Glutamatergic neuron (in vitro differentiated cells): ENCODE measurements around the gene CFAP90. TPM values are rescaled to one million over a fixed set of nuclear protein-coding genes. Genes with fewer than 3 reads are reported as not detected.

Source experiments
- DNase-seq: peaks from one replicate; pipeline ENCODE4 v3.0.0; 2022
- H3K27ac Mint-ChIP-seq: one replicate; pipeline ENCODE4 v1.8.0; 2020; ENCODE audit warnings: mild to moderate bottlenecking, mixed read lengths, inconsistent platforms; ENCODE audit not compliant: unreplicated experiment
- H3K27me3 Mint-ChIP-seq: one replicate; pipeline ENCODE4 v1.8.0; 2020; ENCODE audit warnings: mild to moderate bottlenecking, moderate library complexity, mixed read lengths, inconsistent platforms; ENCODE audit not compliant: unreplicated experiment
- H3K36me3 Mint-ChIP-seq: one replicate; pipeline ENCODE4 v1.8.0; 2020; ENCODE audit warnings: mild to moderate bottlenecking, mixed read lengths, inconsistent platforms; ENCODE audit not compliant: unreplicated experiment
- H3K4me1 Mint-ChIP-seq: one replicate; pipeline ENCODE4 v1.8.0; 2020; ENCODE audit warnings: mild to moderate bottlenecking, low read depth, mixed read lengths, inconsistent platforms; ENCODE audit not compliant: unreplicated experiment
- H3K4me3 Mint-ChIP-seq: one replicate; pipeline ENCODE4 v1.8.0; 2020; ENCODE audit warnings: mild to moderate bottlenecking, mixed read lengths, inconsistent platforms; ENCODE audit not compliant: unreplicated experiment
- H3K9me3 Mint-ChIP-seq: one replicate; pipeline ENCODE4 v1.8.0; 2020; ENCODE audit warnings: mild to moderate bottlenecking, moderate library complexity, mixed read lengths, inconsistent platforms; ENCODE audit not compliant: unreplicated experiment
- total RNA-seq: library from RNA; stranded (reverse); fragmentation: NEBNext Ultra II Directional; extraction: Animal tissue kit (Norgen Biotek cat#: 25700); gene quantifications from one replicate; pipeline ENCODE4 v1.2.1, GENCODE V29; 2021; ENCODE audit not compliant: unreplicated experiment
- TF ChIP-seq, protein P1 (sequence below): fragments of 200-600 bp; sonication (generic); IDR thresholded peaks from one replicate; pipeline ENCODE4 v1.5.0; 2021; ENCODE audit not compliant: partially characterized antibody, unreplicated experiment

CFAP90 gene
- total RNA-seq, 1 donor from 2014 or later, result not detected

DNA sequence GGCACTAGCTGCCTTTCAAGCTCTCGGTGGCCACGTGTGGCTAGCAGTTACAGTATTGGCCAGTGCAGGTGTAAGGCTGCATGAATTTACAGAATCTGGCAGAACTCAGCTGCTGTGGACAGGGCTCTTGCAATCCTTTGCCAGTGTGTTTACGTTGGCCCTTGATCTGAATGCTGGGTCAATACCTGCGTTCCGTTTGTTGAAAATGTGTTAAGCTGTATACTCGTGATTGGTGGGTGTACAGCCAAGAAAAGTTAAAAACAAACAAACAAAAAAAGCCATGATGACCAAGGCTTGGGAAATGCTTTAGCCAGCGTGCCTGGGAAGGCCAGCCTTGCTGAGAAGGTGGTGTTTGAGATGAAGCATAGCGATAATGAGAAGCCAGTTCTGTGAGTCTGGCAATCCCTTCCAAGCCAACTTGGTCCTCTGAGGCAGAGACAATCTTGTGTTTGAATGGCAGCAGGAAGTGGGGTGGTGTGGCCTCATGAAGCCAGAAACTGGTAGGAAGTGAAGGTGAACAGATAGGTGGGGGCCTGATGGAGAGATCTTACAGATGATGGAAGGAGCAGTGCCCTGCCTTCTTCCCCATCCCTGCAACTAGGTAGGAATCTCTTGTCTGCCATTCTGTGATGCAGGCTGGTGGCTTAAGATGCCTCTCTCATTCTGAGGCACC, 820 bp upstream of the CFAP90 start:
- Mint-ChIP-seq H3K4me3 (no peak overlapping the region), H3K9me3 (peaks cover 4% of the 10 kb centered on the region), H3K4me1 (peaks cover 4% of the 10 kb centered on the region), H3K36me3 (peaks cover 4% of the 10 kb centered on the region), H3K27ac (no peak overlapping the region), H3K27me3 (peaks cover 7% of the 10 kb centered on the region)
- TF ChIP-seq, protein P1, sequence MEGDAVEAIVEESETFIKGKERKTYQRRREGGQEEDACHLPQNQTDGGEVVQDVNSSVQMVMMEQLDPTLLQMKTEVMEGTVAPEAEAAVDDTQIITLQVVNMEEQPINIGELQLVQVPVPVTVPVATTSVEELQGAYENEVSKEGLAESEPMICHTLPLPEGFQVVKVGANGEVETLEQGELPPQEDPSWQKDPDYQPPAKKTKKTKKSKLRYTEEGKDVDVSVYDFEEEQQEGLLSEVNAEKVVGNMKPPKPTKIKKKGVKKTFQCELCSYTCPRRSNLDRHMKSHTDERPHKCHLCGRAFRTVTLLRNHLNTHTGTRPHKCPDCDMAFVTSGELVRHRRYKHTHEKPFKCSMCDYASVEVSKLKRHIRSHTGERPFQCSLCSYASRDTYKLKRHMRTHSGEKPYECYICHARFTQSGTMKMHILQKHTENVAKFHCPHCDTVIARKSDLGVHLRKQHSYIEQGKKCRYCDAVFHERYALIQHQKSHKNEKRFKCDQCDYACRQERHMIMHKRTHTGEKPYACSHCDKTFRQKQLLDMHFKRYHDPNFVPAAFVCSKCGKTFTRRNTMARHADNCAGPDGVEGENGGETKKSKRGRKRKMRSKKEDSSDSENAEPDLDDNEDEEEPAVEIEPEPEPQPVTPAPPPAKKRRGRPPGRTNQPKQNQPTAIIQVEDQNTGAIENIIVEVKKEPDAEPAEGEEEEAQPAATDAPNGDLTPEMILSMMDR, result no peak
- DNase-seq, result no peak

DNA sequence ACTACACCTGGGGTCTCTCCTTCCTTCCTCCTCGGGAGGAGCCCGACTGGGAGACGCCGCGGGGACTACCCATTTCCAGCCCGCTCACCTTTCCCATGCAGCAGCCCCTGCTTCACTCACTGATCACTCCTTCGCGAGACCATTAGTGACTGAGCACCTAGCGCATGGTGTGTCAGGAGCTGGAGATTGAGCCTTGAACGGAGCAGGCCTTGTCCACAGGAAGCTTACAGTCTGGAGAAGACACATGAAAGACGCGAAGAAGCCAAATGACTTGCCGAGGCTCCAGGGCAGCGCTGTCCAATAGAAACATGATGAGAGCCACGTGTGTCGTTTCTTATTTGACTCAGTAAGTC, 283 bp upstream of the CFAP90 start:
- Mint-ChIP-seq H3K4me1 (peaks cover 4% of the 10 kb centered on the region), H3K4me3 (peak overlapping the region; percentile 74), H3K9me3 (peaks cover 4% of the 10 kb centered on the region), H3K27me3 (peaks cover 7% of the 10 kb centered on the region), H3K27ac (no peak overlapping the region), H3K36me3 (peaks cover 4% of the 10 kb centered on the region)
- TF ChIP-seq, protein P1, result no peak
- DNase-seq, result no peak

DNA sequence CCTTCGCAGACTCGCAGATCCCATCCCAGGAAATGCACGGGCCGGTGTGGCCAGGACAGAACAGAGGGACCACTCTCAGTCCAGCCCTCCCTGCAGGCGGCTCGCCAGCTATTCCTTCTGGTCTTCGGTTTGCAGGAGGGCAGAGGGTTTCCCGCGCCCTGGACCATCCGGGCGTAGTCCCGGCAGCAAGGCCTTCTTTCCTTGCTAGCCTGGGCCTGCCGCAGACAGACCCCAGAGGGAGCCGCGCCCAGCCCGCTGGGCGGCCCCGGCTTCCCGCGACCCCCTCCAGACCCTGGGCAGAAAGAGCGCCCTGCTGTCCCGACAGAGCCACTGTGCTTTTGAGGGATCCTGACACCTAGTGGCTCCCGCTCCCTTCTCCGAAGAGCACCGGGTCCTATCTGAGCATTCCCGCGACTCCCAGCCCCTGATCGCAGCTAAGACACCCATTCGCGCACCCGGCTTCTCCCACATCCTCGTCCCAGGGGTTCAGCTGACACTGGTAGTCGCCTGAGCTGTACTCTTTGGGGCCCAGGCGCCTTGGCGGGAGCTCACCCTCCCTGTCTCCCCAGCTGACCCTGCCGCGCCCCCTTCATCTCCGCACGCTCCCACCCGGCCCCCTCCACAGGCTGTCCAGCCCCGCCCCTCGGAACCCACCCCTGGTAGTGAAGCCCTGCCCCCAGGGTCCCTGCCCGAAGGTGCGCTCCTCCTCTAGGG, 1.1 kb downstream of the CFAP90 start:
- Mint-ChIP-seq H3K36me3 (peaks cover 4% of the 10 kb centered on the region), H3K27me3 (peaks cover 7% of the 10 kb centered on the region), H3K9me3 (peaks cover 4% of the 10 kb centered on the region), H3K27ac (no peak overlapping the region), H3K4me1 (peaks cover 4% of the 10 kb centered on the region), H3K4me3 (peak overlapping the region; percentile 90)
- DNase-seq, result peak; percentile 39
- TF ChIP-seq, protein P1, result no peak

DNA sequence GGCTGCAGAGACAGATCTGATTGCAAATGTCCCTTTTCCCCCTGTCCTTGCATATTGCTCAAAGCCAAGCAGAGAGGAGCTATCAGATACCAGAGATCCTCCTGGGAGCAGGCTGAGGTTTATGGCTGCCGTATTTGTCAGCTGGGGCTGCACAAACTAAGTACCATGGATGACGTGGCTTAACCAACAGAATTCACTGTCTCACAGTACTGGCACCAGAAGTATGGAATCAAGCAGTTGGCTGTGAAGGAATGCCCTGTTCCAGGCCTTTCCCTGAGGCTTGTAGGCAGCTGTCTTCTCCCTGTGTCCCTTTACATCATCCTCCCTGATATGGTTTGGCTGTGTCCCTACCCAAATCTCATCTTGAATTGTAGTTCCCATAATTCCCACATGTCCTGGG, 2.6 kb downstream of the CFAP90 start:
- Mint-ChIP-seq H3K4me1 (peaks cover 4% of the 10 kb centered on the region), H3K27me3 (peaks cover 7% of the 10 kb centered on the region), H3K27ac (no peak overlapping the region), H3K9me3 (peaks cover 4% of the 10 kb centered on the region), H3K36me3 (no peaks in the 10 kb centered on the region), H3K4me3 (no peak overlapping the region)
- no peak for DNase-seq
- TF ChIP-seq, protein P1, result no peak

DNA sequence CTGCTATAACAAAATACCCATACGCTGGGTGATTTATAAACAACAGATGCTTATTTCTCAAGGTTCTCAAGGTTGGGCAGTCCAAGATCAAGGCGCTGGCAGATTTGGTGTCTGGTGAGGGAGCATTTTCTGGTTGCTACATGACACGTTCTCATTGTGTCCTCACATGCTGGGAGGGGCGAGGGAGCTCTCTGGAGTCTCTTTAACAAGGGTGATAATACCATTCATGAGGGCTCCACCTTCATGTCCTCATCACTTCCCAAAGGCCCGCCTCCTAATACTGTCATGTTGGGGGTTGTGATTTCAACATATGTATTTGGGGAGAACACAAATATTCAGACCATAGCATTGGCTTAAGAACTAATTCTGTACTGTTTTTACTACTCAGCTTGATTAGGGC, 4.6 kb downstream of the CFAP90 start:
- TF ChIP-seq, protein P1, result no peak
- Mint-ChIP-seq H3K4me3 (no peak overlapping the region), H3K4me1 (peaks cover 4% of the 10 kb centered on the region), H3K9me3 (peaks cover 3% of the 10 kb centered on the region), H3K27me3 (peaks cover 3% of the 10 kb centered on the region), H3K27ac (no peak overlapping the region), H3K36me3 (no peaks in the 10 kb centered on the region)
- DNase-seq, result no peak
